ENCODE data around the gene GHR.
A peak's percentile ranks its signal among the peaks of the same experiment; 100 is the strongest.
"Not testable (repeated sequence)": the region's sequence is repeated elsewhere in the genome, so short reads cannot be mapped to it uniquely, and the experiment has no call there.

GHR gene

DNA sequence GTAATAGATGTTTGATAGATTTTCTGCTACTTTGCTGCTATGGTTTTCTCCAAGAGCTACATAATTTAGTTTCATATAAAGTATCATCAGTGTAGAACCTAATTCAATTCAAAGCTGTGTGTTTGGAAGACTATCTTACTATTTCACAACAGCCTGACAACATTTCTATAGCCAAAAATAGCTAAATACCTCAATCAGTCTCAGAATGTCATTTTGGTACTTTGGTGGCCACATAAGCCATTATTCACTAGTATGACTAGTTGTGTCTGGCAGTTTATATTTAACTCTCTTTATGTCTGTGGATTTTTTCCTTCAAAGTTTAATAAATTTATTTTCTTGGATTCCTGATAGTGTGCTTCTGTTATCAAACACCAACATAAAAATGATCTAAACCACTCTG is 298.2 kb downstream of the GHR start:
- POLR2A ChIA-PET, result no interaction called here
- CTCF ChIA-PET, result no interaction called here
- TF ChIP-seq, protein P1, sequence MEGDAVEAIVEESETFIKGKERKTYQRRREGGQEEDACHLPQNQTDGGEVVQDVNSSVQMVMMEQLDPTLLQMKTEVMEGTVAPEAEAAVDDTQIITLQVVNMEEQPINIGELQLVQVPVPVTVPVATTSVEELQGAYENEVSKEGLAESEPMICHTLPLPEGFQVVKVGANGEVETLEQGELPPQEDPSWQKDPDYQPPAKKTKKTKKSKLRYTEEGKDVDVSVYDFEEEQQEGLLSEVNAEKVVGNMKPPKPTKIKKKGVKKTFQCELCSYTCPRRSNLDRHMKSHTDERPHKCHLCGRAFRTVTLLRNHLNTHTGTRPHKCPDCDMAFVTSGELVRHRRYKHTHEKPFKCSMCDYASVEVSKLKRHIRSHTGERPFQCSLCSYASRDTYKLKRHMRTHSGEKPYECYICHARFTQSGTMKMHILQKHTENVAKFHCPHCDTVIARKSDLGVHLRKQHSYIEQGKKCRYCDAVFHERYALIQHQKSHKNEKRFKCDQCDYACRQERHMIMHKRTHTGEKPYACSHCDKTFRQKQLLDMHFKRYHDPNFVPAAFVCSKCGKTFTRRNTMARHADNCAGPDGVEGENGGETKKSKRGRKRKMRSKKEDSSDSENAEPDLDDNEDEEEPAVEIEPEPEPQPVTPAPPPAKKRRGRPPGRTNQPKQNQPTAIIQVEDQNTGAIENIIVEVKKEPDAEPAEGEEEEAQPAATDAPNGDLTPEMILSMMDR (IDR thresholded peaks at IDR 0.05; ENCODE audit: insufficient read depth, low read length, missing control alignments), result no peak
- no peak for DNase-seq (ENCODE audit: low read depth, low spot score)
- no peak overlapping the region for H3K4me3 ChIP-seq (ENCODE audit: low read depth, low read length)

DNA sequence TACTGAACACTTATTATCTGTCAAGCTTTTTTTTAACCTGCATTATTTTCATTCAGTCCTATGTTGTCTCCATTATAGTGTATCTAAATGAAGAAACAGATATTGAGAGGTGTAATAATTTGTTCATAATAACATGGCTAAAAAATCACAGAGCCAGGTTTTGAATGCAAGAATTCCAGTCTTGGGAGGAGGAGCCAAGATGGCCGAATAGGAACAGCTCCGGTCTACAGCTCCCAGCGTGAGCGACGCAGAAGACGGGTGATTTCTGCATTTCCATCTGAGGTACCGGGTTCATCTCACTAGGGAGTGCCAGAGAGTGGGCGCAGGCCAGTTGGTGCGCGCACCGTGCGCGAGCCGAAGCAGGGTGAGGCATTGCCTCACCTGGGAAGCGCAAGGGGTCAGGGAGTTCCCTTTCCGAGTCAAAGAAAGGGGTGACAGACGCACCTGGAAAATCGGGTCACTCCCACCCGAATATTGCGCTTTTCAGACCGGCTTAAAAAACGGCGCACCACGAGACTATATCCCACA is 311.4 kb downstream of the GHR start:
- POLR2A ChIA-PET; H3K4me3 ChIP-seq (ENCODE audit: low read depth, low read length); DNase-seq (ENCODE audit: low read depth, low spot score); CTCF ChIA-PET: not testable (repeated sequence)

DNA sequence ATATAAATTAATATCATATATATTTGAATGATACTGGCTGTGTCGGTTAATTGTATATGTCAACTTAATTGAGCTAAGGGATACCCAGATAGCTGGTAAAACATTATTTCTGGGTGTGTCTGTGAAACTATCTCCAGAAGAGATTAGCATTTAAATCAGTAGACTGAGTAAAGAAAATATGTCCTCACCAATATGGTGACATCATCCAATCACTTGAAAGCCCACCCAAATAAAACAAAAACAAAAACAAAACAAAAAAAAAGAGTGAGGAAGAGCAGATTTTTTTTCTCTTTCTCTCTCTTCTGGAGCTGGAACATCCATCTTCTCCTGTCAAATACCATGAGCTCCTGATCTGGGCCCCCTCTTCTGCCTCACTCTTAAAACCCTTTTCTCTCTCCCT is 317.7 kb downstream of the GHR start:
- TF ChIP-seq, protein P1 (IDR thresholded peaks at IDR 0.05; ENCODE audit: insufficient read depth, low read length, missing control alignments), result no peak
- H3K4me3 ChIP-seq (ENCODE audit: low read depth, low read length), result no peak overlapping the region
- POLR2A ChIA-PET, result no interaction called here
- DNase-seq (ENCODE audit: low read depth, low spot score), result no peak
- CTCF ChIA-PET, result no interaction called here

DNA sequence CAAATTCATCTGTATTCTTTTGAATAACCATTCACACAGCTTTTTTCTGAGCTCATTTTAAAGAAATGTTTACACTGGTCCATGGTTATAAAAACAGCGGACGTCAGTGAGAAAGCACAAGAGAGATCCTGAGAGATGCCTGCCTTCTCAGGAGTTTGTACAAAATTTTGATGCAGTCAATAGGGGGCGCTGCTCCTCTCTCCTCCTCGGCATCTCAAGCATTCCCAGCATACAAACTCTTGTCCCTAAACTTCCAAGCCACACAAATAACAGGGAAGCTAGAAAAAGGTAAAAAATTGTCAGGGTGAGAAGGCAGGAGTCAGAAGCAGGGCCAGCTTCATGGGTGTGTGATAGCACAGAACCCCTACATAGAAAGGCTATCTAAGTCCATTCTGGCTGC is 322.2 kb downstream of the GHR start:
- POLR2A ChIA-PET, result no interaction called here
- DNase-seq (ENCODE audit: low read depth, low spot score), result no peak
- TF ChIP-seq, protein P1 (IDR thresholded peaks at IDR 0.05; ENCODE audit: insufficient read depth, low read length, missing control alignments), result peak; percentile 30
- CTCF ChIA-PET, result interaction anchor here (0.7 to 1.0 kb wide), 2 partner anchors 10 to 22 kb away, joined by 3 read pairs; no protein-coding TSS in a partner anchor
- no peak overlapping the region for H3K4me3 ChIP-seq (ENCODE audit: low read depth, low read length)

DNA sequence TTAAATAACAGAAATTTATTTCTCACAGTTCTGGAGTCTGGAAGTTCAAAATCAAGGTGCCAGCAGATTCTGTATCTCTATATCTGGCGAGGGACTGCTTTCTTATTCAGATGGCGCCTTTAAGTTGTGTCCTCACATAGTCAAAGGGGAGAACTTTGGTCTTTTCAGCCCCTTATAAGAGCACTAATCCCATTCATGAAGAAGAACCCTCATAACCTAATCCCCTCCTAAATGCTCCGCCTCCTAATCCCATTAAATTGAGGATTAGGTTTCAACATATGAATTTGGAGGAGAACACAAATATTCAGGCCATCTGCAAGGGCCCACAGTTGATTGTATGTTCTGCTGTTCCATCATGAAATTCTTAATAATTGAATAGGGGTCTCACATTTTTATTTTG is 322.6 kb downstream of the GHR start:
- ChIA-PET POLR2A (no interaction called here), CTCF (no interaction called here)
- H3K4me3 ChIP-seq (ENCODE audit: low read depth, low read length), result no peak overlapping the region
- DNase-seq (ENCODE audit: low read depth, low spot score), result no peak
- TF ChIP-seq, protein P1 (IDR thresholded peaks at IDR 0.05; ENCODE audit: insufficient read depth, low read length, missing control alignments), result no peak

DNA sequence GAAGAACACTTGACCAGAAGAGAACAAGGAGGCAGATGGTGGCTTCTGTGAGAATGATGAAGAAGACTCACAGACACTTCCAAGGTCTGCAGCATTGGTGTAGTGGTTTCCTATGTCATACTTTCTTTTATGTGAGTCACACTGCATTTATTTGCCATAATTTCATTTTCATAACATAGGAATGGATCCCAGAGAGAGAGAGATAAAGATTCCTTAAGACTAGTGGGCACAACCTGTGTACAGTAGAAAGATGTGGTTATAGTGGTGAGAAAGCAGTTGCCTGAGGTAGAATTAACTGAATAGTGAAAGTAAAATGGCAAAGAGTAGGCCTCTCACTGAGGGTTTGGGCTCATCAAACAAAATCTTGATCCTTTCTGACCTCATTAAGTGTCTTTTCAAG is 325.8 kb downstream of the GHR start:
- H3K4me3 ChIP-seq (ENCODE audit: low read depth, low read length), result no peak overlapping the region
- ChIA-PET POLR2A (no interaction called here), CTCF (no interaction called here)
- TF ChIP-seq, protein P1 (IDR thresholded peaks at IDR 0.05; ENCODE audit: insufficient read depth, low read length, missing control alignments), result no peak
- DNase-seq (ENCODE audit: low read depth, low spot score), result no peak

DNA sequence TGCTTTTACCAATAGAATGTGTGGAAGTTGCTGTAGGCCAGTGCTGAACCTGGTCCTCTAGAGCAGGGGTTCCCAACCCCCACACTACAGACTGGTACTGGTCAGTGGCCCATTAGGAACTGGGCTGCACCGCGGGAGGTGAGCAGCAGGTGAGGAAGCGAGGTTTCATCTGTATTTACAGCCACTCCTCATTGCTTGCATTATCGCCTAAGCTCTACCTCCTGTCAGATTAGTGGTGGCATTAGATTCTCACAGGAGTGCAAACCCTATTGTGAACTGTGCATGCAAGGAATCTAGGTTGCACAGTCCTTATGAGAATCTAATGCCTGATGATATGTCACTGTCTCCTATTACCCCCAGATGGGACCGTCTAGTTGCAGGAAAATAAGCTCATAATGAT is 327.3 kb downstream of the GHR start:
- H3K4me3 ChIP-seq (ENCODE audit: low read depth, low read length), result no peak overlapping the region
- ChIA-PET CTCF (interaction anchor here (1.3 kb wide), 1 partner anchor 17 kb away, joined by 7 read pairs; no protein-coding TSS in a partner anchor), POLR2A (no interaction called here)
- DNase-seq (ENCODE audit: low read depth, low spot score), result no peak
- TF ChIP-seq, protein P1 (IDR thresholded peaks at IDR 0.05; ENCODE audit: insufficient read depth, low read length, missing control alignments), result no peak

Data from AG04449 (cell line).